HG03342 (cell line): Measurements from ENCODE around the gene HDDC3.

Experiments used
- ATAC-seq: cut with Tn5 transposase; IDR thresholded peaks from one replicate; pipeline ENCODE4 v1.9.1; 2021; ENCODE audit warnings: mild to moderate bottlenecking, moderate library complexity; ENCODE audit not compliant: unreplicated experiment

The HDDC3 gene

GRCh38 chr15:90931828-90932659 is at the start of gene HDDC3:
TSS of gene HDDC3 (minus strand) at chr15:90932549. CDS start at chr15:90932540, 9 bp downstream.
- ATAC-seq, result peak; percentile 46

- ATAC-seq, result peak; percentile 36
These were observed 49.8 kb upstream of the HDDC3 start for GRCh38 chr15:90982135-90982534.

GRCh38 chr15:90981681-90982080 is 49.3 kb upstream of the HDDC3 start:
- ATAC-seq, result peak; percentile 74

- ATAC-seq, result no peak
These were observed 47.2 kb upstream of the HDDC3 start for GRCh38 chr15:90979582-90979981.

- ATAC-seq, result no peak
These were observed 41.9 kb upstream of the HDDC3 start for GRCh38 chr15:90974216-90974615.

- ATAC-seq, result no peak
These were observed 39.8 kb upstream of the HDDC3 start for GRCh38 chr15:90972133-90972532.

- no peak for ATAC-seq
These were observed 37.9 kb upstream of the HDDC3 start for GRCh38 chr15:90970274-90970673.

GRCh38 chr15:90968434-90968833 is 36.1 kb upstream of the HDDC3 start:
- ATAC-seq, result no peak

GRCh38 chr15:90967206-90967605 is 34.9 kb upstream of the HDDC3 start:
- no peak for ATAC-seq

GRCh38 chr15:90966262-90966661 is 33.9 kb upstream of the HDDC3 start:
- ATAC-seq, result no peak

GRCh38 chr15:90962021-90962420 is 29.7 kb upstream of the HDDC3 start:
- ATAC-seq, result no peak

- ATAC-seq, result no peak
These were observed 28.1 kb upstream of the HDDC3 start for GRCh38 chr15:90960298-90961091.

- ATAC-seq, result no peak
These were observed 27.5 kb upstream of the HDDC3 start for GRCh38 chr15:90959894-90960293.

- ATAC-seq, result no peak
These were observed 26.8 kb upstream of the HDDC3 start for GRCh38 chr15:90959028-90959595.

GRCh38 chr15:90957791-90958190 is 25.4 kb upstream of the HDDC3 start:
- ATAC-seq, result no peak

GRCh38 chr15:90957031-90957790 is 24.9 kb upstream of the HDDC3 start:
- no peak for ATAC-seq

GRCh38 chr15:90956274-90957030 is 24.1 kb upstream of the HDDC3 start:
- ATAC-seq, result no peak

- no peak for ATAC-seq
These were observed 23.4 kb upstream of the HDDC3 start for GRCh38 chr15:90955624-90956273.

GRCh38 chr15:90954712-90955623 is 22.6 kb upstream of the HDDC3 start, which contains the start of gene RCCD1:
TSS of gene RCCD1 (plus strand) at chr15:90954884. CDS start at chr15:90956735, 1,851 bp downstream.
- ATAC-seq, result peak; percentile 93
